ENCODE results near the gene ZNF695.

- TF ChIP-seq POLR2AphosphoS5 (IDR thresholded peaks at IDR 0.05; ENCODE audit: low read depth, low read length), result no peak
- TF ChIP-seq REST (IDR thresholded peaks at IDR 0.05; ENCODE audit: insufficient read depth in 1 of 2, low read depth in 2 of 2, low read length in 2 of 2), result no peak
These were observed 29.9 kb upstream of the ZNF695 start for GRCh38 chr1:247037511-247038320.
